ENCODE results near the gene BUD31.
A peak's percentile ranks its signal among the peaks of the same experiment; 100 is the strongest.
"Not testable (repeated sequence)": the region's sequence is repeated elsewhere in the genome, so short reads cannot be mapped to it uniquely, and the experiment has no call there.

Gene BUD31

GRCh38 chr7:99428972-99429566 lies 20.3 kb downstream of the BUD31 start:
- Histone ChIP-seq H3K36me3 (ENCODE audit: control insufficient read depth, insufficient read depth, low read length) (peaks cover 55% of the 10 kb centered on the region), H3K9me3 (ENCODE audit: control insufficient read depth, insufficient read depth, low read length) (no peaks in the 10 kb centered on the region), H3K4me3 (ENCODE audit: low read depth, low read length) (no peak overlapping the region), H3K9ac (ENCODE audit: low read depth, low read length) (no peak overlapping the region), H3K27me3 (ENCODE audit: control insufficient read depth, insufficient read depth, low read length) (no peaks in the 10 kb centered on the region), H3K4me1 (ENCODE audit: control insufficient read depth, insufficient read depth, low read length) (no peaks in the 10 kb centered on the region)

- Histone ChIP-seq H3K9me3 (ENCODE audit: control insufficient read depth, insufficient read depth, low read length) (no peaks in the 10 kb centered on the region), H3K4me3 (ENCODE audit: low read depth, low read length) (no peak overlapping the region), H3K4me1 (ENCODE audit: control insufficient read depth, insufficient read depth, low read length) (no peaks in the 10 kb centered on the region), H3K9ac (ENCODE audit: low read depth, low read length) (no peak overlapping the region), H3K27me3 (ENCODE audit: control insufficient read depth, insufficient read depth, low read length) (no peaks in the 10 kb centered on the region), H3K36me3 (ENCODE audit: control insufficient read depth, insufficient read depth, low read length) (peaks cover 50% of the 10 kb centered on the region)
Observed at GRCh38 chr7:99429756-99430155, 21.0 kb downstream of the BUD31 start.

GRCh38 chr7:99431756-99432540 lies 23.2 kb downstream of the BUD31 start:
- not testable (repeated sequence) for H3K4me1 ChIP-seq (ENCODE audit: control insufficient read depth, insufficient read depth, low read length); H3K4me3 ChIP-seq (ENCODE audit: low read depth, low read length); H3K27me3 ChIP-seq (ENCODE audit: control insufficient read depth, insufficient read depth, low read length); H3K9me3 ChIP-seq (ENCODE audit: control insufficient read depth, insufficient read depth, low read length); H3K9ac ChIP-seq (ENCODE audit: low read depth, low read length)
- peaks cover 46% of the 10 kb centered on the region for H3K36me3 ChIP-seq (ENCODE audit: control insufficient read depth, insufficient read depth, low read length)

- Histone ChIP-seq H3K4me1 (ENCODE audit: control insufficient read depth, insufficient read depth, low read length) (no peaks in the 10 kb centered on the region), H3K9me3 (ENCODE audit: control insufficient read depth, insufficient read depth, low read length) (no peaks in the 10 kb centered on the region), H3K27me3 (ENCODE audit: control insufficient read depth, insufficient read depth, low read length) (no peaks in the 10 kb centered on the region), H3K4me3 (ENCODE audit: low read depth, low read length) (no peak overlapping the region), H3K9ac (ENCODE audit: low read depth, low read length) (no peak overlapping the region), H3K36me3 (ENCODE audit: control insufficient read depth, insufficient read depth, low read length) (peaks cover 46% of the 10 kb centered on the region)
Observed at GRCh38 chr7:99433158-99433557, 24.4 kb downstream of the BUD31 start.

- Histone ChIP-seq H3K27me3 (ENCODE audit: control insufficient read depth, insufficient read depth, low read length) (no peaks in the 10 kb centered on the region), H3K9me3 (ENCODE audit: control insufficient read depth, insufficient read depth, low read length) (no peaks in the 10 kb centered on the region), H3K4me3 (ENCODE audit: low read depth, low read length) (peak overlapping the region; percentile 96), H3K36me3 (ENCODE audit: control insufficient read depth, insufficient read depth, low read length) (peaks cover 18% of the 10 kb centered on the region), H3K4me1 (ENCODE audit: control insufficient read depth, insufficient read depth, low read length) (peaks cover 3% of the 10 kb centered on the region), H3K9ac (ENCODE audit: low read depth, low read length) (peak overlapping the region; percentile 88)
Observed at GRCh38 chr7:99437946-99438572, 29.3 kb downstream of the BUD31 start.

GRCh38 chr7:99438573-99439480 lies 30.1 kb downstream of the BUD31 start, which contains the start of the genes CPSF4 and PTCD1:
CPSF4 (plus strand) TSS chr7:99438943; CDS start chr7:99439083, 140 bp downstream.
PTCD1 (minus strand) TSS chr7:99438798; CDS start chr7:99435242, 3,556 bp downstream.
- peak within 1 kb of the TSS; percentile 96 for H3K4me3 ChIP-seq (ENCODE audit: low read depth, low read length)
- H3K27me3 ChIP-seq (ENCODE audit: control insufficient read depth, insufficient read depth, low read length), result no peaks in the 10 kb centered on the region
- H3K9me3 ChIP-seq (ENCODE audit: control insufficient read depth, insufficient read depth, low read length), result no peaks in the 10 kb centered on the region
- H3K36me3 ChIP-seq (ENCODE audit: control insufficient read depth, insufficient read depth, low read length), result peaks cover 16% of the 10 kb centered on the region
- H3K9ac ChIP-seq (ENCODE audit: low read depth, low read length), result peak within 1 kb of the TSS; percentile 91
- H3K4me1 ChIP-seq (ENCODE audit: control insufficient read depth, insufficient read depth, low read length), result peaks cover 3% of the 10 kb centered on the region

GRCh38 chr7:99440195-99440594 lies 31.4 kb downstream of the BUD31 start:
- Histone ChIP-seq H3K36me3 (ENCODE audit: control insufficient read depth, insufficient read depth, low read length) (peaks cover 21% of the 10 kb centered on the region), H3K27me3 (ENCODE audit: control insufficient read depth, insufficient read depth, low read length) (no peaks in the 10 kb centered on the region), H3K9ac (ENCODE audit: low read depth, low read length) (no peak overlapping the region), H3K9me3 (ENCODE audit: control insufficient read depth, insufficient read depth, low read length) (no peaks in the 10 kb centered on the region), H3K4me1 (ENCODE audit: control insufficient read depth, insufficient read depth, low read length) (peaks cover 3% of the 10 kb centered on the region), H3K4me3 (ENCODE audit: low read depth, low read length) (peak overlapping the region; percentile 96)

- H3K4me1 ChIP-seq (ENCODE audit: control insufficient read depth, insufficient read depth, low read length), result peaks cover 3% of the 10 kb centered on the region
- no peak overlapping the region for H3K9ac ChIP-seq (ENCODE audit: low read depth, low read length)
- H3K27me3 ChIP-seq (ENCODE audit: control insufficient read depth, insufficient read depth, low read length), result no peaks in the 10 kb centered on the region
- H3K36me3 ChIP-seq (ENCODE audit: control insufficient read depth, insufficient read depth, low read length), result peaks cover 48% of the 10 kb centered on the region
- H3K4me3 ChIP-seq (ENCODE audit: low read depth, low read length), result no peak overlapping the region
- no peaks in the 10 kb centered on the region for H3K9me3 ChIP-seq (ENCODE audit: control insufficient read depth, insufficient read depth, low read length)
Observed at GRCh38 chr7:99446096-99446495, 37.3 kb downstream of the BUD31 start.

GRCh38 chr7:99447943-99448342 lies 39.2 kb downstream of the BUD31 start:
- no peak overlapping the region for H3K4me3 ChIP-seq (ENCODE audit: low read depth, low read length)
- peaks cover 62% of the 10 kb centered on the region for H3K36me3 ChIP-seq (ENCODE audit: control insufficient read depth, insufficient read depth, low read length)
- no peak overlapping the region for H3K9ac ChIP-seq (ENCODE audit: low read depth, low read length)
- H3K4me1 ChIP-seq (ENCODE audit: control insufficient read depth, insufficient read depth, low read length), result no peaks in the 10 kb centered on the region
- H3K27me3 ChIP-seq (ENCODE audit: control insufficient read depth, insufficient read depth, low read length), result no peaks in the 10 kb centered on the region
- no peaks in the 10 kb centered on the region for H3K9me3 ChIP-seq (ENCODE audit: control insufficient read depth, insufficient read depth, low read length)

- Histone ChIP-seq H3K4me1 (ENCODE audit: control insufficient read depth, insufficient read depth, low read length) (no peaks in the 10 kb centered on the region), H3K9ac (ENCODE audit: low read depth, low read length) (no peak overlapping the region), H3K4me3 (ENCODE audit: low read depth, low read length) (no peak overlapping the region), H3K36me3 (ENCODE audit: control insufficient read depth, insufficient read depth, low read length) (peaks cover 66% of the 10 kb centered on the region), H3K27me3 (ENCODE audit: control insufficient read depth, insufficient read depth, low read length) (no peaks in the 10 kb centered on the region), H3K9me3 (ENCODE audit: control insufficient read depth, insufficient read depth, low read length) (no peaks in the 10 kb centered on the region)
Observed at GRCh38 chr7:99448855-99449254, 40.1 kb downstream of the BUD31 start.

GRCh38 chr7:99449326-99449725 lies 40.6 kb downstream of the BUD31 start:
- Histone ChIP-seq H3K9me3 (ENCODE audit: control insufficient read depth, insufficient read depth, low read length) (no peaks in the 10 kb centered on the region), H3K4me1 (ENCODE audit: control insufficient read depth, insufficient read depth, low read length) (no peaks in the 10 kb centered on the region), H3K9ac (ENCODE audit: low read depth, low read length) (no peak overlapping the region), H3K36me3 (ENCODE audit: control insufficient read depth, insufficient read depth, low read length) (peaks cover 67% of the 10 kb centered on the region), H3K4me3 (ENCODE audit: low read depth, low read length) (no peak overlapping the region), H3K27me3 (ENCODE audit: control insufficient read depth, insufficient read depth, low read length) (no peaks in the 10 kb centered on the region)
